Measurements from ENCODE around the gene PANK4.

DNA sequence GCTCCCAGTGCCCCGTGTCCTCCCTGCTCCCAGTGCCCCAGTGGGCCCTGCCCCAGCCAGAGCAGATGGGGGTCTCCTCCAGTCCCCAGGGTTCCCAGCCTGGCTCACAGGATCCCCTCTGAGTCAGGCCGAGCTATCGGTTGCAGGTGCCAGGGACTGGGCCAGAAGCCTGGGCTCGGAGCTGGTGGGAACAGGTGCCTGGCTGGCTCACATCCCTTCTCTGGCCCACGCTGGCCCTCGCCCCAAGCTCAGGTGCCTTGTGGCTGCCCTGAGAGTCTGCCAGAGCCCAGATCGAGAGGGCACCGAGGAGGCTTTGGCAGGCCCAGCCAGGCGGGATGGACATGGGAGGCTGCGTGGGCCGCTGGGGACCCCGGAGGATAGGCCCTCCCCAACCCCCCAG, 31.4 kb downstream of the PANK4 start:
- TF ChIP-seq, protein P1, sequence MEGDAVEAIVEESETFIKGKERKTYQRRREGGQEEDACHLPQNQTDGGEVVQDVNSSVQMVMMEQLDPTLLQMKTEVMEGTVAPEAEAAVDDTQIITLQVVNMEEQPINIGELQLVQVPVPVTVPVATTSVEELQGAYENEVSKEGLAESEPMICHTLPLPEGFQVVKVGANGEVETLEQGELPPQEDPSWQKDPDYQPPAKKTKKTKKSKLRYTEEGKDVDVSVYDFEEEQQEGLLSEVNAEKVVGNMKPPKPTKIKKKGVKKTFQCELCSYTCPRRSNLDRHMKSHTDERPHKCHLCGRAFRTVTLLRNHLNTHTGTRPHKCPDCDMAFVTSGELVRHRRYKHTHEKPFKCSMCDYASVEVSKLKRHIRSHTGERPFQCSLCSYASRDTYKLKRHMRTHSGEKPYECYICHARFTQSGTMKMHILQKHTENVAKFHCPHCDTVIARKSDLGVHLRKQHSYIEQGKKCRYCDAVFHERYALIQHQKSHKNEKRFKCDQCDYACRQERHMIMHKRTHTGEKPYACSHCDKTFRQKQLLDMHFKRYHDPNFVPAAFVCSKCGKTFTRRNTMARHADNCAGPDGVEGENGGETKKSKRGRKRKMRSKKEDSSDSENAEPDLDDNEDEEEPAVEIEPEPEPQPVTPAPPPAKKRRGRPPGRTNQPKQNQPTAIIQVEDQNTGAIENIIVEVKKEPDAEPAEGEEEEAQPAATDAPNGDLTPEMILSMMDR (IDR thresholded peaks at IDR 0.05 in 2 of 3, conservative IDR thresholded peaks at IDR 0.05 in 1 of 3; ENCODE audit: control insufficient read depth in 2 of 3, extremely low read depth in 1 of 3, insufficient read depth in 1 of 3, low read depth in 3 of 3, low read length in 3 of 3) = no peak
- TF ChIP-seq EZH2 (IDR thresholded peaks at IDR 0.05; ENCODE audit: borderline replicate concordance, control insufficient read depth, low read depth, low read length) = no peak
- no peak for TF ChIP-seq SIN3A (IDR thresholded peaks at IDR 0.05; ENCODE audit: low read depth, low read length)
- no peak for TF ChIP-seq EGR1 (IDR thresholded peaks at IDR 0.05; ENCODE audit: borderline replicate concordance in 1 of 2, low read depth in 2 of 2, low read length in 2 of 2)

Data from GM12878 (cell line).